Testis (tissue), 3 donors: ENCODE data around the gene RAPGEF4. TPM values are rescaled to one million over a fixed set of nuclear protein-coding genes. Genes with fewer than 3 reads are reported as not detected.

Experiments
- DNase-seq: peaks from one replicate; pipeline ENCODE4 v3.0.0-alpha.2; 2019
- H3K27ac ChIP-seq, 2 donors: fragments of 200-600 bp; sonication (generic); one replicate each; pipeline ENCODE4 v1.5.1; 2019
- H3K27me3 ChIP-seq: fragments of 200-600 bp; sonication (generic); one replicate; pipeline ENCODE4 v1.5.1; 2019
- H3K36me3 ChIP-seq: fragments of 200-600 bp; sonication (generic); one replicate; pipeline ENCODE4 v1.5.1; 2017; ENCODE audit warnings: low read depth; ENCODE audit errors: missing control alignments
- H3K4me1 ChIP-seq: fragments of 200-600 bp; sonication (generic); one replicate; pipeline ENCODE4 v1.5.1; 2019
- H3K4me3 ChIP-seq, 2 donors: fragments of 200-600 bp; sonication (generic); one replicate each; pipeline ENCODE4 v1.5.1; 2017 to 2019
- H3K9me3 ChIP-seq: fragments of 200-600 bp; sonication (generic); one replicate; pipeline ENCODE4 v1.5.1; 2017
- POLR2A ChIP-seq: fragments of 450-650 bp; IDR thresholded peaks from one replicate; pipeline ENCODE4 v1.6.1; 2017; ENCODE audit warnings: antibody characterized with exemption, mild to moderate bottlenecking, moderate library complexity
- WGBS, 2 donors: methylation state at CpG; one replicate each; pipeline ENCODE4 v1.1.5; 2018; 5-methylcytosine and 5-hydroxymethylcytosine counted together
- intact Hi-C: fragments of 100-400 bp; cut with DNase I; formaldehyde crosslinking; loops from one replicate; pipeline ENCODE4 v1.15.1; 2023; ENCODE audit warnings: low total_unique reads
- polyA plus RNA-seq: library from polyadenylated mRNA; stranded (reverse); fragments of 350-450 nt; fragmentation: Illumina TruSeq; extraction: RNeasy Lipid Tissue Mini Kit (QIAGEN cat#74804); gene quantifications from one replicate; pipeline ENCODE4 v1.2.3, GENCODE V29; 2014; ENCODE audit warnings: low read depth, low replicate concordance; ENCODE audit not compliant: insufficient read depth
- total RNA-seq, 2 donors: library from RNA; depleted of rRNA; stranded (reverse); fragments of >200 nt; gene quantifications; one replicate each; pipeline ENCODE4 v1.2.3, GENCODE V29; 2016
- TF ChIP-seq, protein P1 (sequence below), 3 experiments: fragments of 450-650 bp in 2 of 3; fragments of 200-600 bp in 1 of 3; sonication (generic) in 1 of 3; IDR thresholded peaks; one replicate each; pipeline ENCODE4 v1.5.1; 2016 to 2019; ENCODE audit warnings: antibody characterized with exemption in 3 of 3, mild to moderate bottlenecking in 2 of 3, moderate library complexity in 1 of 3

RAPGEF4 gene
- total and polyA plus RNA-seq, 3 donors from 2014 or later = 14.3 to 42.6 (median 22.5) TPM

DNA sequence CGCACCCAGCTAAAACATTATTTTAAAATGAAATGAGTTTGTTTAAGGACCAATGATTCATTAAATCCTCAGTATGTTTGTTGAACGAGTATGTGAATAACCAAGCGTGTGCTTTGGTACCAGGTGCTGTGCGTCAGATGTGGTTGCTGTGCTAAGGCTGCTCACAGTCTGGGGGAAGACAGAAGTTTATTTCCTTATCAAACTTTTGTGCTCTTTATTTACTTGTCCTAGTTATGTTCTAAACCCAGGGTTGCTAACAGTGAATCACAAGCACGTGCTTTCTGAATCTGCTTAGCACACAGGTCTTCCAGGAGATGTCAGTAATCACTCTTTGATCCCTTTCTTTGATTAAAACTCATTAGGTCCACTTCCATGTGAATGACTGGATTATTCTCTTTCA, 37.0 kb downstream of the RAPGEF4 start:
- TF ChIP-seq, protein P1, sequence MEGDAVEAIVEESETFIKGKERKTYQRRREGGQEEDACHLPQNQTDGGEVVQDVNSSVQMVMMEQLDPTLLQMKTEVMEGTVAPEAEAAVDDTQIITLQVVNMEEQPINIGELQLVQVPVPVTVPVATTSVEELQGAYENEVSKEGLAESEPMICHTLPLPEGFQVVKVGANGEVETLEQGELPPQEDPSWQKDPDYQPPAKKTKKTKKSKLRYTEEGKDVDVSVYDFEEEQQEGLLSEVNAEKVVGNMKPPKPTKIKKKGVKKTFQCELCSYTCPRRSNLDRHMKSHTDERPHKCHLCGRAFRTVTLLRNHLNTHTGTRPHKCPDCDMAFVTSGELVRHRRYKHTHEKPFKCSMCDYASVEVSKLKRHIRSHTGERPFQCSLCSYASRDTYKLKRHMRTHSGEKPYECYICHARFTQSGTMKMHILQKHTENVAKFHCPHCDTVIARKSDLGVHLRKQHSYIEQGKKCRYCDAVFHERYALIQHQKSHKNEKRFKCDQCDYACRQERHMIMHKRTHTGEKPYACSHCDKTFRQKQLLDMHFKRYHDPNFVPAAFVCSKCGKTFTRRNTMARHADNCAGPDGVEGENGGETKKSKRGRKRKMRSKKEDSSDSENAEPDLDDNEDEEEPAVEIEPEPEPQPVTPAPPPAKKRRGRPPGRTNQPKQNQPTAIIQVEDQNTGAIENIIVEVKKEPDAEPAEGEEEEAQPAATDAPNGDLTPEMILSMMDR (IDR thresholded peaks at IDR 0.05) = no peak
- no peak for TF ChIP-seq POLR2A
- Histone ChIP-seq H3K36me3 (no peaks in the 10 kb centered on the region), H3K27ac (no peak overlapping the region), H3K4me1 (no peaks in the 10 kb centered on the region), H3K9me3 (no peaks in the 10 kb centered on the region), H3K27me3 (no peaks in the 10 kb centered on the region), H3K4me3 (no peak overlapping the region)
- no peak for DNase-seq
- intact Hi-C loops = no loop called here
- WGBS, 2 donors = 74% methylated on average over 5 of the region's 5 CpGs

DNA sequence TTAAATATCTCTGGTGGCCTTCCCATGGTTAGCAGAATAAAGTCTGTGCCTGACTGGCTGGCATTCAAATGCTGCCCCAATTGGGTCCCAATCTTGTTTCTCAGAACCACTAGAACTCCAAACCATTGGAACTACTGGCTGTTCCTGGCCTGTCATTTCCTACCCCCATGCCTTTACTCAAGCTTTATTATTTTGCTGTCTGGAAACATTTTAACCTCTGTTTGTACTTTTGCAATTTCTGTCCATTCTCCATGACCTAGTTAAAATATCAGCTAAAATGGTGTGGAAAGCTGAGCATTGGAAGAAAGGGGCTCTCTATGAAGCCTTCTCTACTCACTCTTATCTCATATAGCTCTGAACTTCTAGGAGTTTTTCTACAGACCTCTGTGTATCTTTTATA, 38.7 kb downstream of the RAPGEF4 start:
- Histone ChIP-seq H3K9me3 (no peaks in the 10 kb centered on the region), H3K4me1 (no peaks in the 10 kb centered on the region), H3K27me3 (no peaks in the 10 kb centered on the region), H3K36me3 (no peaks in the 10 kb centered on the region), H3K4me3 (no peak overlapping the region), H3K27ac (no peak overlapping the region)
- no peak for DNase-seq
- TF ChIP-seq, protein P1 (IDR thresholded peaks at IDR 0.05) = no peak
- TF ChIP-seq POLR2A = no peak
- intact Hi-C loops = no loop called here

DNA sequence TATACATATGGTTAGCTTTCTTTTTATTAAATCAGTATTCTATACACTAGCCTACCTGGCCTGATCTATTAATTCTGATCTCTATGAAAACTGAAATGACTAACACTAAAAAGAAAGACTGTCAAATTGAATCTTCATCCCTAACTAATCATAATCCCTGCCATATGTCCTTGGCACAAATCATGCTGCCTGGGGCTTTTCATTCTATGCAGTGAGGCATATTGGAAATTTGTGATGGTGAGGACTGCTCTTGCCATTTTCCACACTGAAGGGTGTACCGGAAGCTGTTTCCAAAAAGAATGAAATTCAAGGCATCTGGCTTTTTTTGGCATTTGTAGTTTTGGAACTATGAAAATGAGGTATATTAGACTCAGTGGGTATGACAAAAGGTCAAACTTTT, 39.7 kb downstream of the RAPGEF4 start:
- WGBS, 2 donors = 76 to 100% methylated on average over 1 of the region's 1 CpG
- Histone ChIP-seq H3K27me3 (no peaks in the 10 kb centered on the region), H3K4me3 (no peak overlapping the region), H3K4me1 (no peaks in the 10 kb centered on the region), H3K36me3 (no peaks in the 10 kb centered on the region), H3K27ac (no peak overlapping the region), H3K9me3 (no peaks in the 10 kb centered on the region)
- no peak for DNase-seq
- TF ChIP-seq, protein P1 (IDR thresholded peaks at IDR 0.05) = no peak
- no peak for TF ChIP-seq POLR2A
- intact Hi-C loops = no loop called here

DNA sequence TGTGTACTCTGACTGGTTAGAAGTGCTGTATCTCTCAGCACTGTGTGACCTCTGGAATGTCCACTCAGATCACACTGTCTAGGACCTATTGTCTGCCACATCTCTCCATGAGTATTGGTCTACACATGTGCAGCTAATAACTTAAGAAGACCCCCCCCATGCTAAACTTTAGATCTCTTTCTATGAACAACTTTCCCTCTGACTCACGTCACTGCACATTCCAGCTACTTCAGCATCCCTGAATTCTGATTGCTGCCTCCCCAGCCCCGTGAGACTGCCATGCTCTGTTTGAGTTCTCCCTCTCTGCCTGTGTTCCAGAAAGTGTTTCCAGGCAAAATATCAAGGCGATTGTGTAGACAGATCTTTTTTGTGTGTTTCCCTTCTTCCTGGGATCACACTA, 41.8 kb downstream of the RAPGEF4 start:
- intact Hi-C loops = no loop called here
- WGBS, 2 donors = 86 to 92% methylated on average over 3 of the region's 3 CpGs
- H3K4me1 ChIP-seq = no peaks in the 10 kb centered on the region
- no peak overlapping the region for H3K27ac ChIP-seq
- no peak for DNase-seq
- no peaks in the 10 kb centered on the region for H3K9me3 ChIP-seq
- no peaks in the 10 kb centered on the region for H3K36me3 ChIP-seq
- H3K4me3 ChIP-seq = no peak overlapping the region
- no peaks in the 10 kb centered on the region for H3K27me3 ChIP-seq
- TF ChIP-seq POLR2A = no peak

DNA sequence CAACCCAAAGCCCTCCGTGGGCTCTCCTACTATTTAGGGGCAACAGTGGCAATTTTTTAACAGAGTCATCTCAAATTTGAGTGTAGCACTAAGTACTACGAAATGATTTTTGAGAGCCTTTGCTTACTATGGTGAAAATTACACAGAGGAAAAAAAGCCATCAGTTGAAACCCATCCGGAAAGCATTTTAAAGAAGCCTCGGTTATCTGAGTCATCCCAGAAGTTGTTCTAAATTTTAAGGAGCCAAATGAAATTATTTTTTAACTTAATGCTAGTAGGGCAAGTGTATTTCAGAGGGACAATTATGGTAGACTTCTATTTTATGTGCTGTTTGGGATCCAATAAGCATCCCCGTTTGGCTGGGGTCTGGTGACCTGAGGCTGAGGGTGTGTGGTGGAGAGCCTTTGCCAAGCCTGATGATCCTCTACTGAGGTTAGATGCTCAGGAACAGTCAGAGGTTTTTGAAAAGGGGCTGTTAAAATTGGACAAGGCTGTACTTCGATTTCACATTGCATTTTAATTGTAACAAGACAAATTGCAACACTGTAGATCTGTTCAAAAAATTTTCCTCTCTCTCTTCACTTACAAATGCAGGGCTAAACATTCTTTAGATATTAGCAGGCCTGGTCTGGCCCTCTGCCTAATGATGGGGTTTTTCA, 47.0 kb downstream of the RAPGEF4 start:
- Histone ChIP-seq H3K4me3 (no peak overlapping the region), H3K27me3 (no peaks in the 10 kb centered on the region), H3K9me3 (no peaks in the 10 kb centered on the region), H3K4me1 (peaks cover 11% of the 10 kb centered on the region), H3K36me3 (no peaks in the 10 kb centered on the region), H3K27ac (no peak overlapping the region)
- peak; percentile 58 for DNase-seq
- 65 to 67% methylated on average over 6 of the region's 6 CpGs for WGBS, 2 donors
- TF ChIP-seq, protein P1 (IDR thresholded peaks at IDR 0.05) = no peak
- TF ChIP-seq POLR2A = no peak
- intact Hi-C loops = no loop called here
